NCI-H748 treated with DMSO at 0.1 percent for 48 hours (cell line): ENCODE results near the gene RRAGB.
"Not testable (repeated sequence)": the region's sequence is repeated elsewhere in the genome, so short reads cannot be mapped to it uniquely, and the experiment has no call there.

ENCODE experiments used
- DNase-seq: peaks from one replicate; lab custom pipeline; 2025; lab: John Stamatoyannopoulos, UW

RRAGB gene

DNA sequence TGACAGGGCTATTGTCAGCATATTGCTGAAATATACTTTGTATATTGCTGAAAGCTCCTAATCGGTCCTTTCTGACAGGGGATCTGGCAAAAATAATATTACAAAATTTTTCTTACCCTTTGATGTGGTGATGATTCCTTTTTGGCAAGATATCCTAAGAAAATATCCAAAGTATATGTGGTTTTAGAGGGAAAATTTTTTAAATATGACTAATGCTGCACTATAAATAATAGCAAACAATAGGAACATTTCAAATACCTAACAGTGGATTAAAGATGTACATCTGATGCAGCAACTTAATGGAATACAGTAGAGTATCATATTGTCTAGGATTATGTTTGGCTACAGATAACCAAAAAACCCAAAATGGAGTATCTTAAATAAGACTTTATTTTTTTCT is 49.6 kb downstream of the RRAGB start:
- no peak for DNase-seq

DNA sequence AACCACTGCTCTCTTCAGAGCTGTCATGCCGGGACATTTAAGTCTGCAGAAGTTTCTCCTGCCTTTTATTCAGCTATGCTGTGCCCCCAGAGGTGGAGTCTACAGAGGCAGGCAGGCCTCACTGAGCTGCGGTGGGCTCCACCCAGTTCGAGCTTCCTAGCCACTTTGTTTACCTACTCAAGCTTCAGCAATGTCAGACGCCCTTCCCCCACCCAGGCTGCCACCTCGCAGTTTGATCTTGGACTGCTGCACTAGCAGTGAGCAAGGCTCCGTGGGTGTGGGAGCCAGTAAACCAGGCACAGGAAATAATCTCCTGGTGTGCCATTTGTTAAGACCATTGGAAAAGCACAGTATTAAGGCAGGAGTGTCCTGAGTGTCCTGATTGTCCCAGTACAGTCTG is 56.9 kb downstream of the RRAGB start:
- DNase-seq = not testable (repeated sequence)

DNA sequence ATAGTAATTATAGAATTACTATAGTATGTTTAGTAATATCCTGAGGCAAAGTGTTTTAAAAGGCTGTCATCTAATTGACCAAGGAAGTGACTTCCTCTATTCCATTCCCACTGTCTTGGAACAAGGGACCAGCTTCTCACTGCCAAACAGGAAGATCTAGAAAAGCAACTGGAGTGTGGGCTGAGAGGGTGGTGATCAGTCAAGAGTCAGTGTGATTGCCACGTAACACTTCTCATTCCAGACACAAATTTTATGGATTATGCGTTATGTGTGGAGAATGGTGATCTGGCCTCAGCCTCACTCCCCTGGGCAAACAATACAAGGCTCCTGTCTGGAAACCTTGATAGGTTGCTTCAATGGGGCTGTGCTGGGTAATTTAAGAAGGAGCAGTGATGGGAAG is 60.0 kb downstream of the RRAGB start:
- no peak for DNase-seq

DNA sequence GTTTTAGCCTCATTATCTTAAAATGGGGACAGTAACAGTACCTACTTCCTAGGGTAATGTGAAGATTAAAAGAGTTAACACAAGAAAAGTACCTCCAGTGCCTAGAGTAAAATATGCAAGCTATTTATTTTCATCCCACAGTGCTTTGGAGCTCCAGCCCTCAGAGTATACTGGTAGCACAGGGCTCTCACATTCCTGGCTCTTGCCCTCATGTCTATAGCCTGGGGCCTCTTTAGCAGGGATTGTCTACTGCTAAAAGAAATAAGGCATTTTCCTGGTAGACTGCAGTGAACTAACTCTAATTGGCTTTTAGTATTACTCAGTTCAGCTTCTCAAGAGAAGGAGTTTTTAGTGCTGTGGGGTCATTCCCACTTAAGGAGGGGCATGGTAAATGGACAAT is 60.8 kb downstream of the RRAGB start:
- DNase-seq = no peak

DNA sequence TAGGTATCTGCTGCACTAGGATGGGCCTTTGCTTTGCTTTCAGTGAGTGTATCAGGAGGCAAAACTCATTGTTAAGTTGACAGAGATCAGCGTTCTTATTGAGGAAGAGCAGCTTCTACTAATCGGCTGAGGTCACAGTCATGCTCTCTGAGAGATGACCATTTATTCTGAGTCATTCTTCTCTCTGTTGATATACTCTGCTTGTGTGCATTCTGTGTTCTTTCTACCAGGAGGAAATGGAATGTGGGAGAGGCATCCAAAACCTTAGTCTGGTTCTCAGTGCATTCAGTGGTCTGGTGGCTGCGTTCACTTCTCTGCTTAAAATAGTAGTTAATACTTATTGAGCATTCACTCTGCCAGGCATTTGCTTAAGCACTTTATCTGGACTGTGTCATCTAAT is 66.2 kb downstream of the RRAGB start:
- no peak for DNase-seq

DNA sequence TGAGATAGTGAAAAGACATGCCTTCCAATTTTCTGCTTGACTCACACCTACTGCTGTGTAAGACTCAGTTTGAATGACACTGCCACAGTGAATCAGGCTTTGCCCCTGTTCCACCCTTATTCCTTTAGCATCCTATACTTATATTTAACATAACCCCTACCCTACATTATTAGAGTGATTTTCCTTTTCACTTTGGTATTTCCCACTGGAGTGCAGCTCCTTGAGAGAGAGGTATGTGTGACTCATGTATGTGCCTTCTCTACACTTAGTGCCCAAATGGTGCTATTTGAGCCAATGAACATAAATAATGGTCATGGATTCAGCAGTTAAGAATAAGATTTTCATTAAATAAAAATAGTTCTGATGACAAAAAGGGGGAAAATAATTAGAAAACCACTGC is 69.5 kb downstream of the RRAGB start:
- DNase-seq = no peak

DNA sequence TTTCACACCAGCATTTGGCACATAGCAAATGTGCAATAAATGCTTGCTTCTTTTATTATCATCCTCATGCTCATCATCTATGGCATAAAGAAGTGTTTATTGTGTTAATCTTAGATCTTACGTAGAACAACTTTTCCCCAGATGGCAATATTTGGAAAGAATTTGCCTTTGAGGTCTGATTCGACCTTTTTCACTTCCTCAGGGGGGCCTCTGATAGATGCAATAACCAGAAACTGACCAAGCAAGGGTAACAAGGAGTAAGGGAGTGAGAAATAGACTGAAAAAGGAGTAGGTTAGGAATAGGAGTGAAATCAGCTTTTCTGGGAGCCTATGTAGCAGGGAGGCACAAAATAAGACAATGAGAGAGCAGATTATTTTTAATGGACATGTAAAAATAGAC is 70.2 kb downstream of the RRAGB start:
- DNase-seq = no peak

DNA sequence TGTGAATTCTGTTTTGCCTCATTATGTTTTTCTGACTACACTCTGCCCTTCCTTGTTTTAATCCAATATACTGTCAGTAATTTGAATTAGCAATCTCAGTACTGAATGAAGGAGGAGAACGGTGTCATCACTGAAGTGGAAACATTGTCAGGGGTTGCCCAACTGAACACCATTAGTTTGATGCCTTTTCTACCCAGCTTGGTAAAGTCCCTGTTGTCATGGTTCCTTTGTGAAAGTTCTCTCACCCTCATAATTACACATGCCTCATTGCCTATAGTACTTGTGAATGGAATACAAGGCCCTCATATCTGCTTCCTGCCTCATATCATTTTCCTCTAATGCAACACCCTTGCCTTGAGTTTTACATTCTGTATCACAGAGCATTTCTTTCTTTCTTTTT is 76.9 kb downstream of the RRAGB start:
- DNase-seq = no peak

DNA sequence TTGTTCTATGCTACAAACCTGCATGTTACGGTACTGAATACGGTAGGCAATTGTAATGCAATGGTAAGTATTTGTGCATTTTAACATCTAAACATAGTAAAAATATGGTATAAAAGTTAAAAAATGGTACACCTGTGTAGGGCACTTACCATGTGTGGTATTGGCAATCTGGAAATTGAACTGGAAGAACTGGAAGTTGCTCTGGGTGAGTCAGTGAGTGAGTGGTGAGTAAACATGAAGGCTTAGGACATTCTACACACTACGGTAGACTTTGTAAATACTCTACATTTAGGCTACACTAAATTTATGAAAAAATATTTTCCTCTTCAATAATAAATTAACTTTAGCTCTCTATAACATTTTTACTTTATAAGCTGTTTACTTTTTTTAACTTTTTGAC is 78.9 kb downstream of the RRAGB start:
- no peak for DNase-seq

DNA sequence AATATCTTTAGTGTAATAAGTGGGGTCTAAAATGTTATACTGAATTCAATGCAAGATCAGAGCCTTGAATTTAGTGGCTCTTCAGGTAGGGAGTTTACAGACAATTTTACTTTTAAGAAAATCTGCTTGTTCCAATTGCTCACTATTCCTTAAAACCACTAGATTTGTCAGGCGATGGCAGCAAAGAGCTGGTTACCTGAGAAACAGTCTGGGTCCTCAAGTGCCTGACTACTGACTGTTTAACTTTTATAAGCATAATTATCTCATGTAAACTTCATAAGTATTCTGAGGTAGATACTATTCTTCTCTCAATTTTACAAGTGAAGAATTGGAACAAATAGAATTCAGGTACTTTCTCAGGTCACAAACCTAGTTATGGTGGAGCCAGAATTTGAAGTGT is 84.3 kb downstream of the RRAGB start:
- DNase-seq = no peak
